ENCODE data around the gene FAM170A. TPM values are rescaled to one million over a fixed set of nuclear protein-coding genes. Genes with fewer than 3 reads are reported as not detected.

FAM170A gene
- total RNA-seq: not detected
- polyA plus RNA-seq: under 1 TPM in 2 of 3 donors, not detected in 1; 0.17 to 0.25 TPM
- long read RNA-seq, donor 1: 0 reads
- long read RNA-seq, donor 2: 0 reads

GRCh38 chr5:119629339-119629738 lies at the start of gene FAM170A:
FAM170A (plus strand) TSS chr5:119629558; CDS start chr5:119629769, 211 bp downstream.
- DNase-seq: no peak
- no peak within 1 kb of the TSS for H3K4me3 ChIP-seq
- no peaks in the 10 kb centered on the region for H3K36me3 ChIP-seq (ENCODE audit: insufficient read depth in 1 of 2, low read depth in 1 of 2)
- H3K9me3 ChIP-seq: no peaks in the 10 kb centered on the region
- no peak for TF ChIP-seq CTCF (IDR thresholded peaks at IDR 0.05)
- intact Hi-C loops (cut with DNase I): no loop called here
- no peak for ATAC-seq
- H3K27me3 ChIP-seq (ENCODE audit: insufficient read depth in 3 of 3, low read length in 2 of 3): peaks cover 0 to 3% (median 0%) of the 10 kb centered on the region in 3 donors
- 88 to 92% (median 91%) methylated on average over 9 of the region's 9 CpGs for WGBS, 3 donors
- no peak within 1 kb of the TSS for H3K27ac ChIP-seq
- no peaks in the 10 kb centered on the region for H3K4me1 ChIP-seq

- no peak for DNase-seq
- Histone ChIP-seq H3K27ac (no peak overlapping the region), H3K4me1 (no peaks in the 10 kb centered on the region), H3K27me3 (ENCODE audit: insufficient read depth in 3 of 3, low read length in 2 of 3) (no peaks in the 10 kb centered on the region), H3K4me3 (no peak overlapping the region), H3K9me3 (no peaks in the 10 kb centered on the region), H3K36me3 (ENCODE audit: insufficient read depth in 1 of 2, low read depth in 1 of 2) (no peaks in the 10 kb centered on the region)
- no peak for ATAC-seq
- no peak for TF ChIP-seq CTCF (IDR thresholded peaks at IDR 0.05)
- 55 to 67% (median 55%) methylated on average over 1 of the region's 1 CpG for WGBS, 3 donors
- intact Hi-C loops (cut with DNase I): no loop called here
These were observed 46.4 kb upstream of the FAM170A start for GRCh38 chr5:119582987-119583386.

GRCh38 chr5:119583684-119584083 lies 45.7 kb upstream of the FAM170A start:
- H3K27ac ChIP-seq: no peak overlapping the region
- 64 to 72% (median 67%) methylated on average over 3 of the region's 3 CpGs for WGBS, 3 donors
- H3K36me3 ChIP-seq (ENCODE audit: insufficient read depth in 1 of 2, low read depth in 1 of 2): no peaks in the 10 kb centered on the region
- no peaks in the 10 kb centered on the region for H3K27me3 ChIP-seq (ENCODE audit: insufficient read depth in 3 of 3, low read length in 2 of 3)
- DNase-seq (no peak), ATAC-seq (no peak)
- TF ChIP-seq CTCF (IDR thresholded peaks at IDR 0.05): no peak
- H3K4me3 ChIP-seq: no peak overlapping the region
- intact Hi-C loops (cut with DNase I): no loop called here
- H3K9me3 ChIP-seq: no peaks in the 10 kb centered on the region
- H3K4me1 ChIP-seq: no peaks in the 10 kb centered on the region

- Histone ChIP-seq H3K4me1 (no peaks in the 10 kb centered on the region), H3K36me3 (ENCODE audit: insufficient read depth in 1 of 2, low read depth in 1 of 2) (no peaks in the 10 kb centered on the region), H3K4me3 (no peak overlapping the region), H3K9me3 (no peaks in the 10 kb centered on the region), H3K27ac (no peak overlapping the region), H3K27me3 (ENCODE audit: insufficient read depth in 3 of 3, low read length in 2 of 3) (no peaks in the 10 kb centered on the region)
- 40 to 60% (median 43%) methylated on average over 1 of the region's 1 CpG for WGBS, 3 donors
- no peak for DNase-seq
- ATAC-seq: no peak
- TF ChIP-seq CTCF (IDR thresholded peaks at IDR 0.05): no peak
- intact Hi-C loops (cut with DNase I): no loop called here
These were observed 33.3 kb upstream of the FAM170A start for GRCh38 chr5:119596046-119596445.

- Histone ChIP-seq H3K9me3 (no peaks in the 10 kb centered on the region), H3K27me3 (ENCODE audit: insufficient read depth in 3 of 3, low read length in 2 of 3) (no peaks in the 10 kb centered on the region), H3K27ac (no peak overlapping the region), H3K36me3 (ENCODE audit: insufficient read depth in 1 of 2, low read depth in 1 of 2) (no peaks in the 10 kb centered on the region), H3K4me3 (no peak overlapping the region), H3K4me1 (no peaks in the 10 kb centered on the region)
- WGBS, 3 donors: 63 to 72% (median 70%) methylated on average over 2 of the region's 2 CpGs
- TF ChIP-seq CTCF (IDR thresholded peaks at IDR 0.05): no peak
- no peak for ATAC-seq
- DNase-seq: no peak
- intact Hi-C loops (cut with DNase I): no loop called here
These were observed 31.5 kb upstream of the FAM170A start for GRCh38 chr5:119597728-119598298.

Measured in psoas muscle (tissue), 8 donors.